Placental epithelial cell (primary cell): ENCODE data around the gene FAM25G. TPM values are rescaled to one million over a fixed set of nuclear protein-coding genes. Genes with fewer than 3 reads are reported as not detected.

Experiments
- small RNA-seq: library from RNA; depleted of rRNA; stranded (forward); fragments of <200 nt; gene quantifications from one replicate; pipeline ENCODE3, GENCODE V24; 2012
- total RNA-seq: library from RNA; depleted of rRNA; stranded (reverse); fragments of >200 nt; gene quantifications from 2 replicates; pipeline ENCODE4 v1.2.3, GENCODE V29; 2012

FAM25G gene
- 9.0 TPM in 1 of 2 replicates, not detected in the other for total RNA-seq

GRCh38 chr10:47491600-47491999 is at the start of gene FAM25G:
Gene FAM25G, minus strand, starts transcription at chr10:47491700. Its CDS starts 26 bp downstream, at chr10:47491674.

GRCh38 chr10:47523475-47523874 is 32.0 kb upstream of the FAM25G start, which contains the start of gene AGAP9:
Gene AGAP9, minus strand, starts transcription at chr10:47523638. Its CDS starts 112 bp downstream, at chr10:47523526.

GRCh38 chr10:47483923-47484322 is 7.6 kb downstream of the FAM25G start, which contains the start of gene ANXA8:
Gene ANXA8, minus strand, starts transcription at chr10:47484115. Its CDS starts 182 bp downstream, at chr10:47483933.

Small RNA genes lying within 50 kb of the gene (small RNA-seq; reads per million reads assigned to genes)
- gene AL591684.3 (not detected), gene RNA5SP312 (not detected)

Other genes with a start within 250 kb of the FAM25G start
- not detected in 2 replicates for gene GDF10, start 191.5 kb downstream of the FAM25G start, total RNA-seq
- gene GDF2, start 169.2 kb downstream of the FAM25G start, total RNA-seq = not detected in 2 replicates
- not detected in 2 replicates for gene RBP3, start 143.3 kb downstream of the FAM25G start, total RNA-seq
- gene ZNF488, start 107.4 kb downstream of the FAM25G start, total RNA-seq = 2.7 and 5.0 TPM in 2 replicates
- gene ANXA8, start 7.6 kb downstream of the FAM25G start, total RNA-seq = 734 and 768 TPM in 2 replicates
- gene AGAP9, start 31.9 kb upstream of the FAM25G start, total RNA-seq = 3.5 and 11.4 TPM in 2 replicates